IPS-20b (cell line): ENCODE results near the gene RAB39B.
A peak's percentile ranks its signal among the peaks of the same experiment; 100 is the strongest.
"Not testable (repeated sequence)": the region's sequence is repeated elsewhere in the genome, so short reads cannot be mapped to it uniquely, and the experiment has no call there.

ENCODE experiments used
- H3K27ac ChIP-seq: one replicate; pipeline ENCODE4 v1.5.1; 2013; ENCODE audit warnings: low read length
- H3K27me3 ChIP-seq: 2 replicates; pipeline ENCODE4 v1.6.1; 2013; ENCODE audit warnings: mild to moderate bottlenecking, low read length, inconsistent platforms; ENCODE audit not compliant: insufficient read depth
- H3K36me3 ChIP-seq: 2 replicates; pipeline ENCODE4 v1.6.1; 2013; ENCODE audit warnings: low read depth, mild to moderate bottlenecking, inconsistent platforms, low read length, moderate library complexity; ENCODE audit not compliant: insufficient read depth
- H3K4me1 ChIP-seq: 2 replicates; pipeline ENCODE4 v1.6.1; 2013; ENCODE audit warnings: mild to moderate bottlenecking, control low read depth, inconsistent platforms, low read length, moderate library complexity; ENCODE audit not compliant: insufficient read depth
- H3K4me3 ChIP-seq: 2 replicates; pipeline ENCODE4 v1.5.1; 2013; ENCODE audit warnings: mild to moderate bottlenecking, low read length, inconsistent platforms
- H3K9ac ChIP-seq: 2 replicates; pipeline ENCODE4 v1.6.1; 2013; ENCODE audit warnings: low read depth, mild to moderate bottlenecking, inconsistent platforms, low read length, moderate library complexity
- H3K9me3 ChIP-seq: 2 replicates; pipeline ENCODE4 v1.6.1; 2013; ENCODE audit warnings: mild to moderate bottlenecking, low read depth, low read length, inconsistent platforms; ENCODE audit not compliant: insufficient read depth

The RAB39B gene

GRCh38 chrX:155246748-155247147 is 17.5 kb downstream of the RAB39B start:
- 0 out of 2 replicates have a peak, but pooled peaks cover 2% of the 10 kb centered on the region for H3K4me1 ChIP-seq
- H3K9ac ChIP-seq, result no peak overlapping the region
- no peak overlapping the region for H3K27ac ChIP-seq
- H3K27me3 ChIP-seq, result no peaks in the 10 kb centered on the region
- H3K4me3 ChIP-seq, result no peak overlapping the region
- no peaks in the 10 kb centered on the region for H3K36me3 ChIP-seq
- no peaks in the 10 kb centered on the region for H3K9me3 ChIP-seq

GRCh38 chrX:155242300-155242699 is 22.0 kb downstream of the RAB39B start:
- H3K36me3 ChIP-seq, result peaks cover 23% of the 10 kb centered on the region
- no peaks in the 10 kb centered on the region for H3K9me3 ChIP-seq
- no peaks in the 10 kb centered on the region for H3K27me3 ChIP-seq
- no peak overlapping the region for H3K27ac ChIP-seq
- H3K4me1 ChIP-seq, result no peaks in the 10 kb centered on the region
- H3K4me3 ChIP-seq, result no peak overlapping the region
- H3K9ac ChIP-seq, result no peak overlapping the region

DNA sequence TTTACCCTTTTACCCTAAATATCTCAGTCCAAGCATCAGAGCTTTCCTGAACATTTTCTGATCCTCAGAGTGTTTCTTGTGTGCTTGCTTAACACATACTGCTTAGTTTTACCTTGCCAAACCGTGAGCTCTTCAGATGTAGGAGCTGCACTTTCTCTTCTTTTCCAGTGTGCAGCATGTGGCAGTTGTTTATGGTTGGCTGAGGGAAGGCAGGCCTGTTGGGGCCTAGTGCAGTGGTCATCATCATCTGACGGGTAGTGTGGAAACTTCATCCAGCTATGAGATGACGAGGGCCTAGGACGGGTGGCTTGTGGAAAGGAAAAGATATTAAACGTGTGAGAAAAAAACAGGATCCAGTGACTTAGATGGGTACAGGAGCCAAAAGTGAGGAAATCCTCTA is 26.6 kb downstream of the RAB39B start:
- H3K9me3 ChIP-seq, result no peaks in the 10 kb centered on the region
- no peaks in the 10 kb centered on the region for H3K27me3 ChIP-seq
- no peaks in the 10 kb centered on the region for H3K4me1 ChIP-seq
- H3K4me3 ChIP-seq, result no peak overlapping the region
- H3K36me3 ChIP-seq, result peaks cover 60% of the 10 kb centered on the region
- no peak overlapping the region for H3K27ac ChIP-seq
- no peak overlapping the region for H3K9ac ChIP-seq

DNA sequence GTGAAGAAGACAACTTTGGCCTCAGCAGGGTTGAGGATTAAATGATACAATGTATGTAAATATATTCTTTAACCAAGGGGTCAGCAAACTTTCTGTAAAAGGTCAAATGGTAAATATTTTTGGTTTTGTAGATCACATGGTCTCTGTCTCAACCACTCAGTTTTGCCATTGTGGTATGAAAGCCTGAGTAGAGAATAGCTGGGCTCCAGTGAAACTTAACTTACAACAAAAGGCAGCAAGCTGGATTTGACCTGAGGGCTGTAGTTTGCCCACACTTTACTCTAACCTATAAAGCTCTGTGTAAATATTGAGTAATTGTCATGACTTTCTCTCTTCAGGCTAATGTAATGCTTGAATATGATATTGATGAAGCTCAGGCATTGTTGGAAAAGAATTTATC is 28.4 kb downstream of the RAB39B start:
- H3K9me3 ChIP-seq, result no peaks in the 10 kb centered on the region
- no peaks in the 10 kb centered on the region for H3K27me3 ChIP-seq
- no peaks in the 10 kb centered on the region for H3K4me1 ChIP-seq
- no peak overlapping the region for H3K9ac ChIP-seq
- H3K4me3 ChIP-seq, result no peak overlapping the region
- H3K36me3 ChIP-seq, result peaks cover 75% of the 10 kb centered on the region
- no peak overlapping the region for H3K27ac ChIP-seq

- Histone ChIP-seq H3K9me3 (no peaks in the 10 kb centered on the region), H3K36me3 (peaks cover 81% of the 10 kb centered on the region), H3K9ac (no peak overlapping the region), H3K27me3 (no peaks in the 10 kb centered on the region), H3K4me3 (no peak overlapping the region), H3K27ac (no peak overlapping the region), H3K4me1 (no peaks in the 10 kb centered on the region)
Observed at GRCh38 chrX:155231163-155231562, 33.1 kb downstream of the RAB39B start.

DNA sequence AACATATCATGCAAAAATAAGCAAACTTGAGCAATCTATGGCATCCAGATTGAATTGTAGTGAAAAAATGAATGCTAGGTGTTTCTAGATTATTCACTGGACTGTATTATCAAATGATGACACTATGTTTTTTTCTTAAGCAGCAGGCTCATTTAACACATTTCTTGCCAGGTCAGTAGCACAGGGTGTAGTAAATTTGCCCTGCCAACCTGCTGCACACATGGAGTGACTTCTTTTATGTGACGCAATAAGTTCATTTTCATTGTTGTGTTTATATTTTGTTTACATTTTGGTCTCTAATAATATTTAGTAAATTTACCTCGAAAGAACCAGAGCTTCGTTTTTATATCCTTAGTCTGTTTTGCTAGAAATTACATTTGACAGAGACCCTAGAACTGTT is 38.5 kb downstream of the RAB39B start:
- Histone ChIP-seq H3K36me3 (peaks cover 75% of the 10 kb centered on the region), H3K27me3 (no peaks in the 10 kb centered on the region), H3K27ac (no peak overlapping the region), H3K4me1 (no peaks in the 10 kb centered on the region), H3K9me3 (no peaks in the 10 kb centered on the region), H3K4me3 (no peak overlapping the region), H3K9ac (no peak overlapping the region)

- H3K9me3 ChIP-seq, H3K27ac ChIP-seq, H3K27me3 ChIP-seq, H3K4me1 ChIP-seq, H3K9ac ChIP-seq, H3K4me3 ChIP-seq: not testable (repeated sequence)
- H3K36me3 ChIP-seq, result peaks cover 64% of the 10 kb centered on the region
Observed at GRCh38 chrX:155223746-155224145, 40.5 kb downstream of the RAB39B start.

- Histone ChIP-seq H3K36me3 (peaks cover 43% of the 10 kb centered on the region), H3K4me3 (no peak overlapping the region), H3K27me3 (no peaks in the 10 kb centered on the region), H3K4me1 (no peaks in the 10 kb centered on the region), H3K9me3 (no peaks in the 10 kb centered on the region), H3K9ac (no peak overlapping the region), H3K27ac (no peak overlapping the region)
Observed at GRCh38 chrX:155221351-155221750, 42.9 kb downstream of the RAB39B start.

- no peaks in the 10 kb centered on the region for H3K27me3 ChIP-seq
- no peaks in the 10 kb centered on the region for H3K4me1 ChIP-seq
- H3K36me3 ChIP-seq, result peaks cover 26% of the 10 kb centered on the region
- H3K9me3 ChIP-seq, result no peaks in the 10 kb centered on the region
- no peak overlapping the region for H3K4me3 ChIP-seq
- H3K9ac ChIP-seq, result no peak overlapping the region
- H3K27ac ChIP-seq, result no peak overlapping the region
Observed at GRCh38 chrX:155218777-155219176, 45.5 kb downstream of the RAB39B start.

DNA sequence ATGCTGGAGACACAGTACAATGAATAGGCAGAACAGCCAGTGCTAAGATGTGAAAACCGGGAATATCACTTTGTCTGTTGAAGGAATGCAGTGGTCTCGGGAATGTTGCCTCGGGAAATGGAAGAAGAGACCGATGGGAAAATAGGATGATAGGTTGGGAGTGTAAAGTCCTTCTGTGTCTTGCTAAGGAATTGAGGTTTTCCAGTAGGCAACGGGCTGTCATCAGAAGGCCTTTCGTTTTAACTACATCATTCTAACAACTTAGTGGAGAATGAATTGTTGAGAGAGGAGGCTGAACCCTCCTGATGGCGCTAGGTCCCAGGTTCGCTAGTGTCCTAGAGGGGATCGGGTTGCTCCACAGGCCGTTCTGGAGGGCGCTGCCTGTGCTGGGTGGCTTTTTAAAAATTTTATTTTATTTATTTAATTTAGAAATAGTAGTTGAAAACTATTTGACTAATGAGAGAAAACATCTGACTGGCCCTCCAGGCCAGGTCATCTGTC is 47.3 kb downstream of the RAB39B start:
- peak overlapping the region; percentile 98 for H3K4me3 ChIP-seq
- peaks cover 18% of the 10 kb centered on the region for H3K36me3 ChIP-seq
- H3K4me1 ChIP-seq, result no peaks in the 10 kb centered on the region
- no peaks in the 10 kb centered on the region for H3K27me3 ChIP-seq
- H3K27ac ChIP-seq, result no peak overlapping the region
- peak overlapping the region; percentile 94; the same call in 1 of the 2 replicates for H3K9ac ChIP-seq
- H3K9me3 ChIP-seq, result no peaks in the 10 kb centered on the region

- peak within 1 kb of the TSS; percentile 94 for H3K9ac ChIP-seq
- peaks cover 11% of the 10 kb centered on the region for H3K36me3 ChIP-seq
- peak within 1 kb of the TSS; percentile 98 for H3K4me3 ChIP-seq
- no peaks in the 10 kb centered on the region for H3K27me3 ChIP-seq
- no peaks in the 10 kb centered on the region for H3K9me3 ChIP-seq
- no peaks in the 10 kb centered on the region for H3K4me1 ChIP-seq
- H3K27ac ChIP-seq, result peak within 1 kb of the TSS; percentile 71
Observed at GRCh38 chrX:155216179-155216939, 47.9 kb downstream of the RAB39B start, which contains the start of gene VBP1. Gene VBP1 (plus strand): TSS chrX:155216460. CDS start chrX:155216483, 23 bp downstream.

DNA sequence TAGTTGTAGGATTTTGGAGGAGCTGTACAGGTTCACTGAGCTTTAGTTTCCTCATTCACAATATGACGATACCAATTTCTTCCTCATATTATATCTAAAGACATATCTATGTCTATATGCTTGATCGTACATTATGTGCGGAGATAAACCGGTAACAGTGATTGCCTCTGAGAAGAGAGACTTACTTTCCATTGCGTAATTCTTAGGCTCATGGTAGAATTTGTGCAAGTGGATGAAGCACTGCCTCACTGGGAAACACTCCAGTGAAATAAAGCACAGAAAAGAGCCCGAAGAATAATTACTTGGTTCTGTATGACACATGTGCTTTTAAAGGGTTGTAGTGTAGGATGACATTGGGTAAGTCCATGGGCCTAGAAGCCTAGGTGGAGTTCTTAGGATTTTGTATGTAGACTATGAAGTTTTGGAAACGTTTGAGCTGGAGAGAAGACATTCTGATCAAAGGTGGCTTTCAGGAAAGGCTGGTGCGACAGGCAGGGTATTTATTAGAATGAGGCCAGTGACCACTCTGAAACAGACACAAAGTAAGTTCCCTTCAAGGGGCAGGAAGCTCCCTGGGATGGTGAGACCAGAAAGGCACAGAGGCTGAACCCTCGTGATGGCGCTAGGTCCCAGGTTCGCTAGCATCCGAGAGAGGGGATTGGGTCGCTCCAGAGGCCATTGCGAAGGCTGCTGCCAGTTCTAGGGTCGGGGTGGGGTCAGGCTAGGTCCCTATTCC is 48.7 kb downstream of the RAB39B start:
- Histone ChIP-seq H3K36me3 (peaks cover 4% of the 10 kb centered on the region), H3K9me3 (no peaks in the 10 kb centered on the region), H3K27me3 (no peaks in the 10 kb centered on the region), H3K9ac (peak overlapping the region; percentile 79; the same call in 1 of the 2 replicates), H3K4me3 (peak overlapping the region; percentile 98), H3K4me1 (no peaks in the 10 kb centered on the region), H3K27ac (no peak overlapping the region)
